HepG2 (cell line): ENCODE measurements around the gene TADA3. TPM values are rescaled to one million over a fixed set of nuclear protein-coding genes. Genes with fewer than 3 reads are reported as not detected.

ENCODE experiments used
- ASH2L ChIP-seq: fragments of 300-600, 200-600 bp; sonication (generic); IDR thresholded peaks from 2 replicates; pipeline ENCODE4 v1.7.0; 2017; ENCODE audit warnings: low read depth, mild to moderate bottlenecking, moderate library complexity, mixed read lengths, low read length; ENCODE audit not compliant: insufficient read length
- CBX5 ChIP-seq: sonication (generic); formaldehyde crosslinking; IDR thresholded peaks from 2 replicates; pipeline ENCODE4 v1.4.0; 2020; ENCODE audit warnings: missing genetic modification reagents, borderline replicate concordance
- CSRNP2 ChIP-seq: sonication (generic); formaldehyde crosslinking; conservative IDR thresholded peaks from 2 replicates; pipeline ENCODE4 v1.8.0; 2022; ENCODE audit warnings: low read depth, missing genetic modification reagents
- DPF2 ChIP-seq: sonication (generic); formaldehyde crosslinking; IDR thresholded peaks from 2 replicates; pipeline ENCODE4 v1.4.0; 2020; ENCODE audit warnings: mild to moderate bottlenecking, low read depth, missing genetic modification reagents, borderline replicate concordance
- FIP1L1 ChIP-seq: fragments of 200-400 bp; formaldehyde crosslinking; IDR thresholded peaks from 2 replicates; pipeline ENCODE4 v1.6.1; 2018; ENCODE audit warnings: low read depth, mild to moderate bottlenecking, low read length, moderate library complexity, borderline replicate concordance; ENCODE audit not compliant: insufficient read depth
- FOXP1 ChIP-seq, 2 experiments: fragments of 450-650 bp in 1 of 2; IDR thresholded peaks; 2 replicates each; pipeline ENCODE4 v1.6.1; 2017 to 2018; ENCODE audit warnings: antibody characterized with exemption in 1 of 2
- GATA4 ChIP-seq: sonication (generic); IDR thresholded peaks from 2 replicates; pipeline ENCODE4 v1.6.1; 2016; ENCODE audit warnings: antibody characterized with exemption, low read depth, borderline replicate concordance
- HNF4G ChIP-seq, 2 experiments: sonication (generic) in 1 of 2; formaldehyde crosslinking in 1 of 2; IDR thresholded peaks; 2 replicates each; pipeline versions ENCODE4 v1.4.0 to v1.6.1; 2011 to 2020; ENCODE audit warnings: borderline replicate concordance in 2 of 2, low read depth in 2 of 2, mild to moderate bottlenecking in 2 of 2, low read length in 1 of 2, missing genetic modification reagents in 1 of 2, moderate library complexity in 1 of 2
- KDM1A ChIP-seq: IDR thresholded peaks from 2 replicates; pipeline ENCODE4 v1.6.1; 2016; ENCODE audit warnings: missing compliant biosample characterization
- MXD4 ChIP-seq: IDR thresholded peaks from 2 replicates; pipeline ENCODE4 v1.6.1; 2016; ENCODE audit warnings: mild to moderate bottlenecking, missing biosample characterization, missing genetic modification reagents
- RBM39 ChIP-seq: fragments of 200-400 bp; formaldehyde crosslinking; IDR thresholded peaks from one replicate; pipeline ENCODE4 v1.6.1; 2018; ENCODE audit warnings: antibody characterized with exemption, mild to moderate bottlenecking, low read depth, low read length; ENCODE audit not compliant: poor library complexity, severe bottlenecking
- SAFB2 ChIP-seq: sonication (generic); formaldehyde crosslinking; IDR thresholded peaks from 2 replicates; pipeline ENCODE4 v1.5.1; 2020; ENCODE audit warnings: missing genetic modification reagents, low read depth, mild to moderate bottlenecking, borderline replicate concordance
- SALL2 ChIP-seq: sonication (generic); formaldehyde crosslinking; IDR thresholded peaks from 2 replicates; pipeline ENCODE4 v1.8.1; 2023; ENCODE audit warnings: mild to moderate bottlenecking, missing genetic modification reagents, inconsistent platforms
- SP140L ChIP-seq: sonication (generic); formaldehyde crosslinking; IDR thresholded peaks from 2 replicates; pipeline ENCODE4 v1.4.0; 2020; ENCODE audit warnings: missing genetic modification reagents, borderline replicate concordance
- U2AF1 ChIP-seq: fragments of 200-400 bp; formaldehyde crosslinking; optimal IDR thresholded peaks from 2 replicates; pipeline ENCODE3; 2017; ENCODE audit warnings: mild to moderate bottlenecking, low read depth, low read length
- XRCC5 ChIP-seq: fragments of 200-400 bp; formaldehyde crosslinking; optimal IDR thresholded peaks from 2 replicates; pipeline ENCODE3; 2017; ENCODE audit warnings: mild to moderate bottlenecking, low read length
- ZFP36 ChIP-seq: fragments of 150-350 bp; IDR thresholded peaks from 2 replicates; pipeline ENCODE4 v1.6.1; 2018; ENCODE audit warnings: borderline replicate concordance, low read length, low read depth; ENCODE audit not compliant: partially characterized antibody
- ZMYM3 ChIP-seq: sonication (generic); formaldehyde crosslinking; IDR thresholded peaks from 2 replicates; pipeline ENCODE4 v1.5.1; 2020; ENCODE audit warnings: mild to moderate bottlenecking, missing genetic modification reagents
- ZNF124 ChIP-seq: sonication (generic); formaldehyde crosslinking; IDR thresholded peaks from 2 replicates; pipeline ENCODE4 v1.4.0; 2020; ENCODE audit warnings: missing genetic modification reagents
- ZNF136 ChIP-seq: sonication (generic); formaldehyde crosslinking; IDR thresholded peaks from 2 replicates; pipeline ENCODE4 v1.8.1; 2022; ENCODE audit warnings: low read depth, mild to moderate bottlenecking, moderate library complexity, missing genetic modification reagents
- ZNF230 ChIP-seq: sonication (generic); formaldehyde crosslinking; IDR thresholded peaks from 2 replicates; pipeline ENCODE4 v1.4.0; 2020; ENCODE audit warnings: mild to moderate bottlenecking, missing genetic modification reagents
- ZNF24 ChIP-seq: fragments of 450-650 bp; IDR thresholded peaks from 2 replicates; pipeline ENCODE4 v1.6.1; 2017; ENCODE audit warnings: antibody characterized with exemption, mild to moderate bottlenecking
- ZNF337 ChIP-seq: sonication (generic); formaldehyde crosslinking; IDR thresholded peaks from 2 replicates; pipeline ENCODE4 v1.5.1; 2020; ENCODE audit warnings: missing genetic modification reagents, low read depth, mild to moderate bottlenecking, borderline replicate concordance
- ZNF616 ChIP-seq: sonication (generic); formaldehyde crosslinking; IDR thresholded peaks from 2 replicates; pipeline ENCODE4 v1.5.0; 2020; ENCODE audit warnings: low read depth, mild to moderate bottlenecking, missing genetic modification reagents
- ZNF670 ChIP-seq: sonication (generic); formaldehyde crosslinking; IDR thresholded peaks from 2 replicates; pipeline ENCODE4 v1.8.0; 2022; ENCODE audit warnings: mild to moderate bottlenecking, missing genetic modification reagents, borderline replicate concordance
- ZNF749 ChIP-seq: sonication (generic); formaldehyde crosslinking; IDR thresholded peaks from 2 replicates; pipeline ENCODE4 v1.8.0; 2022; ENCODE audit warnings: mild to moderate bottlenecking, missing genetic modification reagents, moderate library complexity, borderline replicate concordance
- polyA plus RNA-seq, 8 experiments: library from polyadenylated mRNA; depleted of rRNA in 3 of 8; stranded (reverse) in 7 of 8; unstranded in 1 of 8; fragments of >200 nt; fragmentation: Illumina TruSeq in 4 of 8; extraction: Trizol in 4 of 8; gene quantifications; 2 replicates each; pipeline versions ENCODE4 v1.2.1 to v1.2.3, GENCODE V29; 2011 to 2016; ENCODE audit warnings: low read depth in 4 of 8, missing spikeins in 1 of 8, mixed read lengths in 1 of 8; ENCODE audit not compliant: insufficient read depth in 1 of 8
- total RNA-seq, 5 experiments: library from RNA; depleted of rRNA; stranded (reverse); fragments of >200 nt; fragmentation: Illumina TruSeq; extraction: Trizol; gene quantifications; 2 replicates each; pipeline ENCODE4 v1.2.3, GENCODE V29; 2016; ENCODE audit warnings: low read depth in 1 of 5
- TF ChIP-seq, protein P1 (sequence below): IDR thresholded peaks from 2 replicates; pipeline ENCODE4 v1.6.1; 2016; ENCODE audit warnings: missing genetic modification reagents, missing compliant biosample characterization

The TADA3 gene
- total and polyA plus RNA-seq, 2 of the 13 experiments (the other 11 are each of a cell fraction or from before 2014, with no cell fraction given) = 32.1 to 37.1 TPM

DNA sequence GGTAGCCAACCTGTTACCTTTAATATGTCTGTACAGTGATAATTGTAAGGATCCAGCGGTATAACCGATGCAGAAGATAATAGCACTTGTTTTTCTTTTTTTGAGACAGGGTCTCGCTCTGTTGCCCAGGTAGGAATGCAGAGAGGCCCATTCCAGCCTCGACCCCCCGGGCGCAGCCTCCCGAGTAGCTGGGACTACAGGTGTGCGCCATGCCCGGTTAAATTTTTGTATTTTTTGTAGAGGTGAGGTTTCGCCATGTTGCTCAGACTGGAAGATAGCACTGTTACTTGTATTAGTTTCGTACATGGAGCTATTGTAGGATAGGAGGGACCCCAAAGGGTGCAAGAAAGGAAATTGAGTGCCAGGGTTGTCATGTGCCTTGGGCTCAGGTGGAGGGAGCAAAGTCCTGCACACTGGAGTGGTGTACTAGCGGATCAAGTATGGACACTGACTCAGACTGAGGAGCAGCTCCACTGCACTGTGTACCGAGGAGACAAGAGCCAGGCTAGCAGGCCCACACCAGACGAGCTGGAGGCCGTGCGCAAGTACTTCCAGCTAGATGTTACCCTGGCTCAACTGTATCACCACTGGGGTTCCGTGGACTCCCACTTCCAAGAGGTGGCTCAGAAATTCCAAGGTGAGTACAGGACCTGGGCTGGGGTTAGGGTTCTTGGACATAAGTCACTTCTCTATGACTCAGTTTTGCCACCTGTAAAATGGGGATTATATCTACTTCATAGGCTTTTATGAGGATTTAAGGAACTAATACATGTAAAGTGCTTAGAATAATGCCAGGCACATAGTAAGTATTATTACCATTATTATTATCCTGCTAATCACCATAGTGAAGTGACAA is 41.5 kb downstream of the TADA3 start (continued):
- TF ChIP-seq HNF4G (IDR thresholded peaks at IDR 0.05; ENCODE audit: borderline replicate concordance, low read depth, low read length) (no peak; the same call in 1 of the 2 replicates), HNF4G (CRISPR knock-in tag; IDR thresholded peaks at IDR 0.05; ENCODE audit: borderline replicate concordance, low read depth) (no peak), ASH2L (no peak), KDM1A (CRISPR knock-in tag) (peak; percentile 31; the same call in 1 of the 2 replicates), ZNF136 (CRISPR knock-in tag) (no peak), ZNF749 (CRISPR knock-in tag) (no peak), SP140L (CRISPR knock-in tag) (no peak), RBM39 (no peak), FOXP1 (IDR thresholded peaks at IDR 0.05) (no peak), FOXP1 (CRISPR knock-in tag; IDR thresholded peaks at IDR 0.05) (no peak), CSRNP2 (CRISPR knock-in tag) (no peak), SAFB2 (CRISPR knock-in tag) (no peak), ZNF24 (no peak), XRCC5 (peak; percentile 21), ZNF670 (no peak), U2AF1 (no peak), DPF2 (CRISPR knock-in tag) (no peak), ZNF124 (CRISPR knock-in tag) (no peak; the same call in 1 of the 2 replicates), CBX5 (no peak), SALL2 (CRISPR knock-in tag) (no peak), ZMYM3 (CRISPR knock-in tag) (peak; percentile 74), GATA4 (no peak), ZNF337 (CRISPR knock-in tag) (no peak), ZNF616 (no peak), ZFP36 (no peak), MXD4 (CRISPR knock-in tag) (peak; percentile 63; the same call in 1 of the 2 replicates), ZNF230 (no peak), FIP1L1 (no peak)
- TF ChIP-seq, protein P1, sequence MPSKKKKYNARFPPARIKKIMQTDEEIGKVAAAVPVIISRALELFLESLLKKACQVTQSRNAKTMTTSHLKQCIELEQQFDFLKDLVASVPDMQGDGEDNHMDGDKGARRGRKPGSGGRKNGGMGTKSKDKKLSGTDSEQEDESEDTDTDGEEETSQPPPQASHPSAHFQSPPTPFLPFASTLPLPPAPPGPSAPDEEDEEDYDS (CRISPR knock-in tag) = no peak
